ENCODE data around the gene ZIC5. TPM values are rescaled to one million over a fixed set of nuclear protein-coding genes. Genes with fewer than 3 reads are reported as not detected.

The ZIC5 gene
- total RNA-seq, 4 donors from 2014 or later = not detected

DNA sequence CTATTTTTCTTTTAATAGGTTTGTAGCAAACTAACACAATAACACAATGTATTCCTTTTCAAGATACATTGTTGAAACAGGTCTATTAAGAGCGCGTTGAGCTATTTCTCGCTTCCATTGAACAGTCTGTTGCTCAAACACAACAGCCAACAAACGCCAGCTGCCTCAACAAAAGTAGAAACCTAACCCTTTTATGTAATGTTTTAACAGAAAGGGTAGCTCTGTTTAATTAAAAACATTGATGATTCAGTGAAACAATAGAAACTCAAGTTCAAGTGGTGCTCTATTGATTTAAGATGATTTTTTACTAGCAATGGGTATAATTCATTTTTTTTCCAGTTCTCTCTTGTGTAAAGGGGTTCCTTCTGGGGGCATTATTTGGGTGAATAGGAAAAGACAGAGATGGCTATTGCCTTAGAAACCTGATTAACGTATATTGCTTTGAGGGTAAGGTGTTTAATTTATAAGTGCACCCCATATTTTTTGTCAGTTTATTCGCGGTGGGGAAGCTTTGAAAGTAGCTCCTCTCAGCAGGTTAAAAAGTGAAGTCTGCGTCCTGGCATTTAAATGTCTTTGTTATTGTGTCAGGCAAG lies 24.9 kb upstream of the ZIC5 start:
- no peak overlapping the region for H3K4me3 ChIP-seq

DNA sequence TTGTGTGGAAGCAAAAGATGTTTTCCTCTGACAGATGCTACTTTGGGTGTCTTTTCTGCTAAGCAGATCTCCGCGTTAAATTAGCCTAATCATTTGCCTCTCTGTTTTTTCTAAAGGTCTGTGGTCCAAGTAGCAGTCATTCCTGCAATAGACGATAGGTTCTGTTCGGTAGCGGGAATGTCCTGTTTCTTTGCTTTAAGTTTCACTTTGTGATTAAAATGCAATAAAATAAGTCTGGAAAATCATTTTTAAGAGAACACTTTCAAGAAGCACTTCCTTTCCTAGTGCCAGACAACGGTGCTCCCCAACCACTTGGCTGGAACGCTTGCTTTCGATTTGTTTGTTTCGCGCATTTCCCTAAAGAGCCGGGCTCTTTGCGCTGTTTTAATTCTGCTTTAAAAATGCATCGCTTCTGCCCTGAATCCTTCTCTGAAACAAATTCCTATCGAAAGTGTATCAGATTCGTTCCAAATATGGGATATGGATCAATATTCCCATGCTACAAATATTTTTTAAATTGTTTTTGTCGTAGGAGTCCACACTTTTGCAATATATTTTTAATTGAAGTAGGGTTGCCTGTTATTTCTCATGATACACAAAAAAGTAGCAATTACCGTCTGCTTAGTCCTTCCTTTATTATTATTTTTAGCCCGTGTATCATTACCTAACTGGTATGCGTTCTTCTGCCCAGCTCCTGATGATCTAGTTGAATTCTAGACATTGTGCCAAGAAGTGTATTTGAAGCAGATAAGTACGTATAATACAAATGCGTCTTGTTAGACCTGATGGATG lies 24.2 kb upstream of the ZIC5 start:
- Histone ChIP-seq H3K27ac (no peak overlapping the region), H3K9me3 (peaks cover 0 to 8% (median 0%) of the 10 kb centered on the region in 3 donors), H3K36me3 (no peaks in the 10 kb centered on the region), H3K4me1 (peaks cover 0 to 28% (median 0%) of the 10 kb centered on the region in 3 donors), H3K4me3 (no peak overlapping the region), H3K27me3 (peaks cover 45 to 100% (median 67%) of the 10 kb centered on the region in 4 donors)
- intact Hi-C loops (cut with DNase I) = no loop called here
- WGBS, 2 donors = 16 to 19% methylated on average over 21 of the region's 21 CpGs
- no peak for DNase-seq
- TF ChIP-seq CTCF (IDR thresholded peaks at IDR 0.05) (no peak), POLR2A (IDR thresholded peaks at IDR 0.05) (no peak)

More for the DNA sequence above, 24.9 kb upstream of the ZIC5 start:
- Histone ChIP-seq H3K36me3 (no peaks in the 10 kb centered on the region), H3K4me1 (peaks cover 0 to 22% (median 0%) of the 10 kb centered on the region in 3 donors), H3K27me3 (peaks cover 43 to 99% (median 60%) of the 10 kb centered on the region in 4 donors), H3K9me3 (peaks cover 0 to 8% (median 0%) of the 10 kb centered on the region in 3 donors), H3K27ac (no peak overlapping the region)
- 29 to 30% methylated on average over 8 of the region's 8 CpGs for WGBS, 2 donors
- TF ChIP-seq CTCF (IDR thresholded peaks at IDR 0.05) (no peak), POLR2A (IDR thresholded peaks at IDR 0.05) (no peak)
- no peak for DNase-seq
- intact Hi-C loops (cut with DNase I) = no loop called here

DNA sequence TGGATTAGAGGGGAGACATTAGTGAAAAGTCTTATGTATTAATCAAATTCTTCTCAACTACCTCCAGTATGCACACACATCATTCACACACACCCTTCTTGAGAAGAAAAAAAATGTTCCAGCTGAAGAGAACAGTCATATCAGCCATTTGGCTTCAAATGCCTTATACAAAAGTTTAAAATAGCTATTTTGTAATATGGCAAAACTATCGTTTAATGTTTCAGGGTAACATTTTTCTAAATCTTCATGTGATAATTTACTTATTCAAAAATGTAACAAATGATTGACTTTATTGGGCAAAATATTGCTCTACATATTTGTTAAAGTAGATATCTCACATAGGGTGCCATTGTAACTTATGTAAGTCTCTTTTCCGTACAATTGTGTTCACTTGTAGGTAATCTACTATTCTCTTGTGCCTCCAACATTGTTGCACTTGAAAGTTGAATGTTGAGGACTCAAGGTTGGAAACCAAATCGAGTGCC lies 23.6 kb upstream of the ZIC5 start:
- 13 to 30% methylated on average over 3 of the region's 3 CpGs for WGBS, 2 donors
- H3K4me1 ChIP-seq = peaks cover 0 to 35% (median 0%) of the 10 kb centered on the region in 3 donors
- H3K9me3 ChIP-seq = peaks cover 0 to 8% (median 0%) of the 10 kb centered on the region in 3 donors
- no peak overlapping the region for H3K4me3 ChIP-seq
- H3K36me3 ChIP-seq = no peaks in the 10 kb centered on the region
- no peak overlapping the region for H3K27ac ChIP-seq
- no peak for DNase-seq
- peaks cover 52 to 100% (median 73%) of the 10 kb centered on the region in 4 donors for H3K27me3 ChIP-seq
- TF ChIP-seq POLR2A (IDR thresholded peaks at IDR 0.05) = no peak
- intact Hi-C loops (cut with DNase I) = no loop called here

GRCh38 chr13:99994638-99995020 lies 23.1 kb upstream of the ZIC5 start:
- 28 to 33% methylated on average over 1 of the region's 1 CpG for WGBS, 2 donors
- Histone ChIP-seq H3K27me3 (peaks cover 57 to 100% (median 78%) of the 10 kb centered on the region in 4 donors), H3K36me3 (no peaks in the 10 kb centered on the region), H3K4me3 (no peak overlapping the region), H3K27ac (no peak overlapping the region), H3K4me1 (peaks cover 0 to 40% (median 1%) of the 10 kb centered on the region in 3 donors), H3K9me3 (peaks cover 0 to 8% (median 0%) of the 10 kb centered on the region in 3 donors)
- intact Hi-C loops (cut with DNase I) = no loop called here
- TF ChIP-seq POLR2A (IDR thresholded peaks at IDR 0.05) = no peak
- TF ChIP-seq CTCF (IDR thresholded peaks at IDR 0.05) = no peak
- no peak for DNase-seq

DNA sequence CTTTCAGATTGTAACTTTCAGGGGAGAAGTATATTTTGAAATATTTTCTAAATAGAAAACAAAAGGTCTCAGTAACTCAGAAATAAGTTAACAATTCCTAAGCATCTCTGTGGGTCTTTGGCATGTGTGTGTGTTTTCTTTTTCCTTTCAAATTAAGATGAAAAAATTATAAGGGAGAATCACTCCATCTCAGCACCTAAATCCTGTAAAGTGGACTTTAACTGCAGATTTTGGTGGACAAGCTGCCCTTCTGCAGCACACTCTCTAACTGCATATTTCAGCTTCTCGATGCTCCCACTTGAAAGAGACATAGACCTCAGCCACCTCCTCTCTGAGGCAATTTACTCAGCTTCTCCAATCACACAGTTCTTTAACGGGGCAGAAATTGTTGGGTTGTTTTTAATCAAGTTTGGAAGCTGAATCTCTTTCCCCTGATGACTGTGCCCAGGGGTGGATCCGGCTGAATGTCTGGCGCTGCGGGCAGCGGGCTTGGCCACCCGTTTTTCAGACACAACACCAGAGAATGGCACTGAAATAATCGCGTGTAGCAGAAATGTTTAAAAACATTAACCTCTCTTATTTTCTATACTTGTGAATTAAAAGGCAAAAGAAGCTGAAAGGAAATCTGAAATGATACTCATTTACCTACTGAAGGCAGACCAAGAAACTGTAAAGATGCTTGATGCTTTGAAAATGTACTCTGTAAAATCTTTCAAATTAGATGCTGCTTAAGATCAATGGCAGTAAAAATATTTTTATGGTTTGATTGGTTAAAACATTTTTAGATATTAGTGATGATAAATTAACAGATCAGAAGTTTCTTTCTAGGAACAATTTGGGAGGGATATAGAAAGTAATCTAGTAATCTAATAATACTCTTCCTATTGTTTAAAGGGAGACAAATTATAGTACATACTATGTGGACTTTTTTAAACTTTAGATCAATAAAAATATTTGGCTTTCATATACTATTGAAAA lies 22.4 kb upstream of the ZIC5 start:
- intact Hi-C loops (cut with DNase I) = no loop called here
- TF ChIP-seq POLR2A (IDR thresholded peaks at IDR 0.05) (no peak), CTCF (IDR thresholded peaks at IDR 0.05) (no peak)
- DNase-seq = no peak
- Histone ChIP-seq H3K27me3 (peaks cover 59 to 100% (median 84%) of the 10 kb centered on the region in 4 donors), H3K4me1 (peaks cover 0 to 47% (median 7%) of the 10 kb centered on the region in 3 donors), H3K36me3 (no peaks in the 10 kb centered on the region), H3K27ac (no peak overlapping the region), H3K4me3 (no peak overlapping the region), H3K9me3 (peaks cover 0 to 8% (median 0%) of the 10 kb centered on the region in 3 donors)
- WGBS, 2 donors = 10 to 12% methylated on average over 9 of the region's 9 CpGs
